Measurements from ENCODE around the gene E2F4.

E2F4 gene

DNA sequence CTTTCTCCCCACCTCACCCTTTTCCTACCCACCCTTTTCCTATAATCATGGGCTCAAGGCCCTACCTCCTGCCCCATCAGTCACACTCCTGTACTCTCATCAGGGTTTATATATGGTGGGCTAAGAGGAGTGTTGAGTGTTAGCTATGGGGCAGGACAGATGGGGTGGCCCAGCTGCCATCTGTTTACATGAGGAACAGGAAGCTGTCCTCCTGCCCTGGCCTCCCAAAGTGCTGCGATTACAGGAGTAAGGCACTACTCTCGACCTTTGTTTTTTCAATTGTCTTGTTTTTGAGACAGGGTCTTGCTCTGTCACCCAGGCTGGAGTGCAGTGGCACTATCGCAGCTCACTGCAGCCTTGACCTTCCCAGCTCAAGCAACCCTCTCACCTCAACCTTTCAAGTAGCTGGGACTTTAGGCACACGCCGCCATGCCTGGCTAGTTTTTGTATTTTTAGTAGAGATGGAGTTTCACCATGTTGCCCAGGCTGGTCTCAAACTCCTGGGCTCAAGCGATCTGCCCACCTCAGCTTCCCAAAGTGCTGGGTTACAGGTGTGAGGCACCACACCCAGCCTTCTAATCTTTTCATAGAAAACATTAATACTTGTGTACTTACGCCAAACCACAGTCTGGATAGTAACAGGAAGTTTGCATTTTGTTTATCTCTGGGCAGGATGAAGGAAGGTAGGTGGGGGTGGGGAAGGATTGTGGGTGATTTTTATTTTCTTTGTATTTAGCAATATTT lies 33.9 kb upstream of the E2F4 start:
- DNase-seq (ENCODE audit: low read depth): no peak

DNA sequence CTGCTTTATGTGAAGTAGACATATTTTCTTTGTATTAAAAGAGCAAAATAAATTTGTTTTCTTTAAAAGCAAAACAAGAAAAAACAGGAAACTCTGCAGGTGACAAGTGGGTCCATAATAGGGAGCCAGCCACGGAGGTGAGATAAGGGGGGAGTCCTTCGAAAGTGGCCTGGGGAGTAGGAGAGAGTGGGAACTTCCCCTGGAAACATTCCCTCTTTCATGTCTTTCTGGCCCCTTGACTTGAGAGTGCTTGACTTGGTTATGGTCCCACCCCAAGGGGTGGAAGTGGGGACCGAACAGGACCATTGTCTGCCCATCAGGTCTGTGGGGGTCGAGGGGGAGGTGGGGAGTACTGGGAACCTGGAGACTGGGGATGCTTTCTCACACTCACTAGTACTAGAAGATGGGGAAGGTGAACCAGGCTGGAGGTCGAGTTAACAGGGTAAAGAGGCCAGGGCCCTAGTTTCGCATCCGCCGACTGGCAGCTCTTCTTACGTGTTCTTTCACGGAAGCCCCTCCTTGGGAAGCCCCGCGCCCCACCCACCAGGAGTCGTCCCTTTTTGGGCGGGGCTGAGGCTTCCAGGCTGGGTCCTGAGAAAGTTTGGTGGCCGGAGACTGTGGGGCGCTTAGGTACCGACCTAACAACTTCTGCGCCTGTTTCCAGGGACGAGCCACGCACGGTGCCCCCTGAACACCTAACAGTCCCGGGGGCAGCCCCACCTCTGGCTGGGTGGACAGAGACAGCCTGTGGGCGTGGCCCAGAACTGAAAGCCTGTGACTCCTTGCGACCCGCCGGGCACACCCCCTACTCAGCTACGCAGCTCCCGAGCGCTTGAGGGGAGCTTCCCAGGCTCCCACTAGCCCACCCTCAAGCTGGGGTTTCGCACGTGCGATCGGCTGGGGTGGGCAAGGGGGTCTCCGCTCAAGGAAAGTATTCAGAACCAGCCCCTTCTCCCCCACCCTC lies 33.0 kb upstream of the E2F4 start:
- no peak for DNase-seq (ENCODE audit: low read depth)

DNA sequence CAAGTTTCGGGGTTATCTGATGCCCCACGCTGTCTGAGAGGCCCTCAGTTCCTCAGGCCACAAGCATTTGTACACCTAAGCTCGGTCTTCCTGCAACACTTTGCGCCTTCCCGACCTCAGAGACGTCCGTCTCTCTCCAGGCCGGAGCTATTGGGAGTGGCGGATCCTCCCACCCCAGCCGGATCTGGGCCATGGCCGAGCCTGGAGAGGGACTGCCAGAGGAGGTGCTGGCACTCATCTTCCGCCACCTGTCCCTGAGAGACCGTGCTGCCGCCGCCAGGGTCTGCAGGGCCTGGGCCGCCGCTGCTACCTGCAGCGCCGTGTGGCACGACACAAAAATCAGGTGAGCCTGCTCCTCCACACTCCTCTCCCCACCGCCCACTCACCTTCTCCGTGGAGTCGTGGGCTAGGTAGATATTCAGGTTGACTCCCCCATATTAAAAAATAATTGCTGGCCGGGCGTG lies 30.3 kb upstream of the E2F4 start:
- DNase-seq (ENCODE audit: low read depth): no peak

DNA sequence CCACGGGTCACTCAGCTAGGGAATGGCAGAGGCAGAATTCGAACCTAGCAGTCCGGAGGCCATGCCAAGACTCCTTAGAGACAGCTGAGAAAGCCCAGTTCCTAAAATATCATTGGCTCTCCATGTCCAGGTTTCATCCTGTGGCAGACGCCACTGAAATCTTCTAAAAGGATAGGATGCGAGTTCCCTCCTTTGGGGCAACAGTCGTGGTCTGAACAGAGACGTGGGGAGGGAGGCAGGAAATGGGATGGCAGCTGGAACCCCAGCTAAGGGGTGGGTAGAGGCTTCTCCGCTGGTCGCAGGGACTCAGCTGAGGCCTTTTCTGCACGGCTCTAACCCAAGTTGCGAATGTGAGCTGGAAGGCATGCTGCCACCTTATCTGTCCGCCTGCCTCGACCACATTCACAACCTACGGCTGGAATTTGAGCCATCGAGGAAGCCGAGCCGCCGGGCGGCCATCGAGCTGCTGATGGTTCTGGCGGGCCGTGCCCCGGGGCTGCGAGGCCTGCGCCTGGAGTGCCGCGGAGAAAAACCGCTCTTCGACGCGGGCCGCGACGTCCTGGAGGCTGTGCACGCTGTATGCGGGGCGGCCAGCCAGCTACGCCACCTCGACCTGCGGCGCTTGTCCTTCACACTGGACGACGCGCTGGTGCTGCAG lies 29.3 kb upstream of the E2F4 start:
- DNase-seq (ENCODE audit: low read depth): no peak

DNA sequence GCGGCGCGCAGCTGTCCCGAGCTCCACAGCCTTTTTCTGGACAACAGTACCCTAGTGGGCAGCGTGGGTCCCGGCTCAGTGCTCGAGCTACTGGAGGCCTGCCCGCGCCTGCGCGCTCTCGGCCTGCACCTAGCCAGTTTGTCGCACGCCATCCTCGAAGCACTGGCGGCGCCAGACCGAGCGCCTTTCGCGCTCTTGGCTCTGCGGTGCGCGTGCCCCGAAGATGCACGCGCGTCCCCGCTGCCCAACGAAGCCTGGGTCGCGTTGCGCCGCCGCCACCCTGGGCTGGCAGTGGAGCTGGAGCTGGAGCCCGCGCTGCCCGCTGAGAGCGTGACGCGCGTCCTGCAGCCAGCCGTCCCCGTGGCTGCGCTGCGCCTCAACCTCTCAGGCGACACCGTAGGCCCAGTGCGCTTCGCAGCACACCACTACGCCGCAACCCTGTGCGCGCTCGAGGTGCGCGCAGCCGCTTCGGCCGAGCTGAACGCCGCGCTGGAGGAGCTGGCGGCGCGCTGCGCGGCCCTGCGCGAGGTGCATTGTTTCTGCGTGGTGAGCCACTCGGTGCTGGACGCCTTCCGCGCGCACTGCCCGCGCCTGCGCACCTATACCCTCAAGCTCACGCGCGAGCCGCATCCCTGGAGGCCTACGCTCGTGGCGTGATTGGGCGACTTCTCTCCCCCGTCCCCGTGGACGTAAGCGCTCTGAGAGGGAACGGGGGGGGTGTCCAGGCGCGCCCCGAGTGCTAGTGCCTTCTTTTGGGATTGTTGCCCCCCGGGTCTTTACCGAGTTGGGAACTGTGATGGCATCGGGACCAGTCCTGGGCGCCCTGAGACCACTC lies 28.6 kb upstream of the E2F4 start:
- no peak for DNase-seq (ENCODE audit: low read depth)

DNA sequence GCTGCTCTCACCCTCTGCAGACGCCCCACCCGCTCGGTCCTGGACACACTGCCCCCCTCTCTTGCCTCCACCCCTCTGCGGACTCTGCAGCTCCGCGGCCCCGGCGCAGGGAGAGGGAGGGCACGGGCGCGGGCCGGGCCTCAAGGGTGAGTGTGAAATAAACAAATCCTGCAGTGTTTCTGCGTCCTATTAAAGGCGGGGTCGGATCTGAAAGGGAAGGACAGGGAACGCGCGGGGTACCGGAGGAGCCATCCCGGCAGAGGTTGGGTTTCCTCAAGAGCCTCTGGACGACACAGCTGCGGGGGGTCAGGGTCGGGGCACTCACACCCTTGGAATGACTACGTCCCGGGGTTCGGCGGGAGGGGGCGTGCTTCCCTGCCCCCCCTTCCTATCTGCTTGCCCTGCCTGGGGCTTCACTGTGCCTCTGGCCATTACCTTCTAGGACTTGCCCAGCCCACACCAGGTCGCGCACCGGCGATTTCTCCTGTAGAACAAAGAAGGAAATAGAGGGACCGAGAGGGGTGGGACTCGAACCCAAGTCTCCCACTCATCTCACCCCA lies 27.9 kb upstream of the E2F4 start:
- no peak for DNase-seq (ENCODE audit: low read depth)

DNA sequence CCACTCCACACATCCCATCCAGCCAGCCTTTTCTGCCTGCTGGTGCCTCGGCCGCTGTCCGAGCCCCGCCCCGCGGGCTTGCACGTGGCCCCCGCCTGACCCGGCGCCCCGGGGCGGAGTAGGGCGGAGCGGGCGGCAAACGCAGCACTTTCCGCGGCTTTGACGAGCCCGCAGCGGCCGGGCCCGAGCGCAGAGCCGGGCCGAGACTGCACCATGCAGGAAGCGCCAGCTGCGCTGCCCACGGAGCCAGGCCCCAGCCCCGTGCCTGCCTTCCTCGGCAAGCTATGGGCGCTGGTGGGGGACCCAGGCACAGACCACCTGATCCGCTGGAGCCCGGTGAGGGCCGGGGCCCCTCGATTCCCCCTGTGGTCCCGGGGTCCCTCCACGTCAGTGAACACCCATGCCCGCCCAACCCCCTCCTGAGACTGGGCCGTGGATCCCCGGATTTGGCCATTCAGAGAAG lies 27.3 kb upstream of the E2F4 start, which contains the start of gene HSF4:
Gene HSF4 (plus strand): TSS at position 147 of the 463 bp plus-strand sequence. CDS start 67 bp downstream, at position 214.
- no peak for DNase-seq (ENCODE audit: low read depth)

DNA sequence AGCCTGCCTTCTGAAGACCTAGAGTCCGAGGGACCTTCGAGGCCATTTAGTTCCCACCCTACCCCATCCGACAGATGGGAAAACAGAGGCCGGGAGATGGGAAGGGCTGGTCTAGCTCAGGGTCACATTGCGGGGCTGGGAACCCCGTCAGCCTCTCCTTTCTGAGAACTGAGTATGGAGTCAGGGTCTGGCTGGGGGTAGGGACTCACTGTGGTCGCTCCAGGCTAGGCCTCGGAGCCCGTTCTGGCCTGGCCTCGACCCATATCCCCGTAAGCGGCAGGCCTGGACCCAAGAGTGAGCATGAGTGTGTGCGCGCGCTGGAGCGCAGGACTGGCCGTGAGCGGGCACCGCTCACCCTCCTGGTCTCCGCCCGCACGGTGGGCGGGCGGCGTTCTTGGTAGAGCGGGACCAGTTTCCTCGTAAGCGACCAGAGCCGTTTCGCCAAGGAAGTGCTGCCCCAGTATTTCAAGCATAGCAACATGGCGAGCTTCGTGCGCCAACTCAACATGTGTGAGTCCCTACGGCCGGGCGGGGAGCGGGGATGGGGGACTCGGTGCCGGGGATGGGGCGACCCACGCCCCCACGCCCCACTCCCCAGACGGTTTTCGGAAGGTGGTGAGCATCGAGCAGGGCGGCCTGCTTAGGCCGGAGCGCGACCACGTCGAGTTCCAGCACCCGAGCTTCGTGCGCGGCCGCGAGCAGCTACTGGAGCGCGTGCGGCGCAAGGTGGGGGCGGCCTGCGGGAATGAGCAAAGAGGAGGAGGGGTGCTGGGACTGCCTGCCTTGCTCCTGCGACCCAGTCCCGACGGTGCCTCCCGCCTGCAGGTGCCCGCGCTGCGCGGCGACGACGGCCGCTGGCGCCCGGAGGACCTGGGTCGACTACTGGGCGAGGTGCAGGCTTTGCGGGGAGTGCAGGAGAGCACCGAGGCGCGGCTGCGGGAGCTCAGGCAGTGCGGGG lies 26.6 kb upstream of the E2F4 start:
- no peak for DNase-seq (ENCODE audit: low read depth)

DNA sequence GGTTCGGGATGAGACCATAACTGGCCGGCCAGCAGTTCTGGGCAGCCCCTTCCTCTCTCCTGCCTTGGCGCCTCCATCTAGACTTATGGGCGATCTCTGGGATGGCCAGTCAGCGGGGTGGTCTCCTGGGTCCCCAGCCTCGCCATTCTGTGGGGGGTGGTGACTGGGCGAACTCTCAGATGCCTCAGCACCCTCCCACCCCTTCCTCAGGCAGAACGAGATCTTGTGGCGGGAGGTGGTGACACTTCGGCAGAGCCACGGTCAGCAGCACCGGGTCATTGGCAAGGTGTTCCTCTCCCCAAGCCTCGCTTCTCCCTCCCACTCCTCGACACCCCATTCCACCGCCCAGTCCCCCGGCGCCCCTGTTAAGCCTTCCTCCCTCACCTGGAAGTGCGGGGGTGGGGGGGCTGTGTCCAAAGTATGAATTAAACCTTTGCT lies 25.8 kb upstream of the E2F4 start:
- no peak for DNase-seq (ENCODE audit: low read depth)

DNA sequence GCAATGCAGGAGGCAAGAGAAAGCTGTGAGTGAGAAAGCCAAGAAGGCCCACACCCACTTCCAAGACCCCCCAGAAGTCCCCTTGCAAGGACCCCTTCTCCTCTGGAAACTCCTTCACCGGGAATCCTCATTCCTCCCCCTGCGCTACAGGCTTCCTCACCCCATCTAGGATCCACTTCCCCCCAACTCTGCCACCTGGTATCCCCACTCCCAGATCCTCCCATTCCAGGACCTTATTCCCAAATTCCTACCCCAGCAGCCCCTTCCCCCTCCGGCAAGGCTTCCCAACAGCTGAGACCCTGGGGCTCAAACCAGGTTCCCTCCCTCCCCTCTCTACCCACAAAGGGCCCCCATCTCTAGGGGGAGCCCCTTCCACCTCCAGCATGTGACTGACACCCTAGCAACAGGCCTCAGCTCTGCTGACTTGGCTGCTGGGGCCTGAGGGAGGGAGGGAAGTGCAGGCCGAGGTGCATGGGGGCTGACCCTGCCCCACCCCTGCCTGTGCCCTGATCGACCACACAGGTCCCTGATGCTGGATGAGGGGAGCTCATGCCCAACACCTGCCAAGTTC lies 25.3 kb upstream of the E2F4 start:
- DNase-seq (ENCODE audit: low read depth): no peak

DNA sequence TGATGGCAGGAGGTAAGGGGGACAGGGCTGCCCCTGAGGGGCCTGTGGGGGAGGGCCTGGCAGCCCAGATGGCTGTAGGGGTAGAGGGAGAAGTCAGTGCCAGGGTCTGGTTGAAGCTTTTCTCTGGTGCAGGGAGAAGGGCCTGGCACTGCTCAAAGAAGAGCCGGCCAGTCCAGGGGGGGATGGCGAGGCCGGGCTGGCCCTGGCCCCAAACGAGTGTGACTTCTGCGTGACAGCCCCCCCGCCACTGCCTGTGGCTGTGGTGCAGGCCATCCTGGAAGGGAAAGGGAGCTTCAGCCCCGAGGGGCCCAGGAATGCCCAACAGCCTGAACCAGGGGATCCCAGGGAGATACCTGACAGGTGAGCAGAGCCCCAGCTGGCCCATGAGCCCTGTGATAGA lies 24.4 kb upstream of the E2F4 start:
- DNase-seq (ENCODE audit: low read depth): no peak

DNA sequence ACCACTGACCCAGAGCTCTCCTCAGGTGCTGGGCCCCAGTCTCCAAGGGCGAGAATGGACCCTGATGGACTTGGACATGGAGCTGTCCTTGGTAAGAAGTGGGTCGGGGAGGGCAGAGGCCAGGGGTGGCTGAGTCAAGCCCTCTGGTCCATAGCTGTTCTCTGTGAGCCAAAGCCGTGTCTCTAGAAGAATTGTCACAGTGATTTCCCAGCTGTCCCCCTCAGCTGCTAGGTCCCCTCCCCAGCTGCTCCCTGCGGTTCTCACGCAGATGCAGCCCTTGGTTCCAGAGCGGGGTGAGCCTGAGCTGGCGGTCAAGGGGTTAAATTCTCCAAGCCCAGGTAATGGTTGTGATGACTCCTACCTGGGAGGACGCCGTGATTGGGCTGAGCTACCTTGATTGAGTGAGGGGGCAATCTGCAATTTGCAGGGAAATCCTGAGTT lies 22.9 kb upstream of the E2F4 start:
- no peak for DNase-seq (ENCODE audit: low read depth)

DNA sequence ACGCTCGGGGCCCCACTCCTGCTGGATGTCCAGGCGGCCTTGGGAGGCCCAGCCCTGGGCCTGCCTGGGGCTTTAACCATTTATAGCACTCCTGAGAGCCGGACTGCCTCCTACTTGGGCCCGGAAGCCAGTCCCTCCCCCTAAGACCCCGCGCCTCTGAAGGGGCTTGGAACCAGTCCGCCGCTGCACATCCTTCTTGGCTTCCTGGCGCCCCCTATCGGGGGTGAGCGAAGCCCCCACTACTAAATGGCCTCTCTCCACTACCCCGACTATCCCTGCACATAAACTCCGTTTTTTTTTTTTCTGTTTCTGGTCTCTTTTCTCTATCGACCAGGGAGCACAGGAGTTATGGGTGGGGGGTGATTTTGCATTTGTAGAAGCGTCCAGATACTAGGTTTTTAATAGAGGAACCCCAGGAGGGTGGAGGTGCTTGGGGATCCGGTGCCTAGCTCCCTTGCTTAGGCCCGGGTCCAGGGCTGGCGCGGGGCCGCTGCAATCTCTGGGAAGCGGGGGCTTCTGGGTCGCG lies 22.2 kb upstream of the E2F4 start:
- DNase-seq (ENCODE audit: low read depth): no peak

DNA sequence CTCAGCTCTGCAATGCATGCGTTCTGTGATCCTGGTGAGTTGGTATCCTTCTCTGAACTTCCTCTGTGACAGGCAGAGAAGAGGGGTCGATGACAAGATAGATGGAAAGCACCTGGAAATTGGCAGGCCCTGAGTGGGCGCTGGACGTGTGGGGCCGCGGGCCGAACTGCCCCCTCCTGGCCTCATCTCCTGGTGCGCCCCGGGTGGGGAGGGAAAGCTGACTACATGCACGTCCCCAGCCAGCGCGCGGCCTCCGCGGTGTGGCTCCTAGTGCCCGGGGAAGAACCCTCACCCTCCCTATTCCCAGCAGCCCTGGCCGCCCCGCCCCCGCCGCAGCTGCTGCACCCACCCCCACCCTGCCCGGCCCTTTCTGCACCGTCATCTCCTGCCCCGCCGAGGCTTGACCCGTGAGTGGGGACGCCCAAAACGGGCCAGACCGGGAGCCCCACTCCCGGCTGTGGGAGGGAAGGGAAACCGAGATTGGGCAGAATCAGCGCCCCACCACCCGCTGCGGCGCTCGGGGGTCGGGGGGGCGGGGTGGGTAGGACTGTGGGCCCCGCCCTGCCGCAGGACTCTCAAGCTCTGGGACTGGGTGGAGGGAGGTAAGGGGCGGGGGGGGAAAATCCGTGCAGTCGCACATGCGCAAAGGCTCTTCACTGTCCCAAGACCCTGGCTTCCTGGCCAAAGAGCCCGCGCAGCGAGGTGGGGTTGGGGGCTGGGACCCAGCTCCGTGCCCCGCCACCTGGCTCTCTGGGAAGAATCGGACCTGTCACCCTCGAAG lies 21.6 kb upstream of the E2F4 start, which contains the start of gene NOL3:
Gene NOL3 (plus strand): TSS at position 371 of the 781 bp plus-strand sequence.
- DNase-seq (ENCODE audit: low read depth): no peak

DNA sequence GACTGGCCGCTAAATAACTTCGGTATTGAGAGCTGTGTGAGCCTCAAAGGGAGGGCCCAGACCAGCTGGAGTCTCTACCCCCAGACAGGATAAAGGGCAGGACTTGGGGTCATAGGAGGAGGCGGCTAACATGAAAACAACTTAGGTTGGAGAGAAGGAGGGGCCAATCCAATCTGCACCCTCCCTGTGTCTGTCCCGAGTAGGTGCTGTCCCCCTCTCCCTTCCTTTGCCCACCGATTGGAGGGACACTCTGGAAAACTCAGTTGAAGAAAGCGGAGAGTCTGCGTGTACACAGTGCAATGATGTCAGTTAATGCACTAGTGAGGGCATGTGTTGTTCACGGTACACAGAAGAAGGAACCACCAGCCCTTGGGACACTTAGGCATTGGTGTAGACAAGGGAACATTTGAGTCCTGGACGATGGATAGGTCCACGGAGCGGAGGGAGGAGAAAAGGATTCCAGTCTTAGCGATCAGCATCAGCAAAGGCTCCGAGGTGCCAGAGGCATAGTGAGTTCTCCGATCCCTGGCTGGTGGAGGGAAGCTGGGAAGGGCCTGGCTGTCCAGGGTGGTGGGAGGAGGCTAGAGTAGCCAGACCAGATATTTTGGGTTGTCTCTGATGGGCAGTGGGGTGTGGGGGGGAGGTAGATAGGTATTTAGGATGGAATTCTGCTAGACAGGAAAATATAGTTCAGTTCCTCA lies 20.9 kb upstream of the E2F4 start:
- no peak for DNase-seq (ENCODE audit: low read depth)

DNA sequence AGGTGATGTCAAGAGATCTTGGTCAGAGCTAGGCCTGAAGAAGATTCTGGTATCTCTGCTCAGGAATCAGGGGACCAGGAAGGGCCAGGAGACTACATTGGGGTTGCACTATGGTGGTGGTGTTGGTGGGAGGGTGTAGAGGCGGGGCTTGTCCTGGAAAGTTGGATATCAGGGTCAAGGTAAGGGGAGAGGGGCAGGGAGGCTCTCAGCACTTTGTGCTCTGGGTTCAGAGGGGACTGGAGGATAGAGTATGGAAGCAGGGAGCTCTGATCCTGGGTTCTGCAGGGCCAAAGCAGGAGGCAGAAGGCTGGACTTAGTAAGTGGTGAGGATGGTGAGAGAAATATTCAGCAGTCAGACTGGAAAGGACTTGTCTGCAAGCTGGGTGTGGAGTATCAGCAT lies 18.6 kb upstream of the E2F4 start:
- DNase-seq (ENCODE audit: low read depth): no peak

DNA sequence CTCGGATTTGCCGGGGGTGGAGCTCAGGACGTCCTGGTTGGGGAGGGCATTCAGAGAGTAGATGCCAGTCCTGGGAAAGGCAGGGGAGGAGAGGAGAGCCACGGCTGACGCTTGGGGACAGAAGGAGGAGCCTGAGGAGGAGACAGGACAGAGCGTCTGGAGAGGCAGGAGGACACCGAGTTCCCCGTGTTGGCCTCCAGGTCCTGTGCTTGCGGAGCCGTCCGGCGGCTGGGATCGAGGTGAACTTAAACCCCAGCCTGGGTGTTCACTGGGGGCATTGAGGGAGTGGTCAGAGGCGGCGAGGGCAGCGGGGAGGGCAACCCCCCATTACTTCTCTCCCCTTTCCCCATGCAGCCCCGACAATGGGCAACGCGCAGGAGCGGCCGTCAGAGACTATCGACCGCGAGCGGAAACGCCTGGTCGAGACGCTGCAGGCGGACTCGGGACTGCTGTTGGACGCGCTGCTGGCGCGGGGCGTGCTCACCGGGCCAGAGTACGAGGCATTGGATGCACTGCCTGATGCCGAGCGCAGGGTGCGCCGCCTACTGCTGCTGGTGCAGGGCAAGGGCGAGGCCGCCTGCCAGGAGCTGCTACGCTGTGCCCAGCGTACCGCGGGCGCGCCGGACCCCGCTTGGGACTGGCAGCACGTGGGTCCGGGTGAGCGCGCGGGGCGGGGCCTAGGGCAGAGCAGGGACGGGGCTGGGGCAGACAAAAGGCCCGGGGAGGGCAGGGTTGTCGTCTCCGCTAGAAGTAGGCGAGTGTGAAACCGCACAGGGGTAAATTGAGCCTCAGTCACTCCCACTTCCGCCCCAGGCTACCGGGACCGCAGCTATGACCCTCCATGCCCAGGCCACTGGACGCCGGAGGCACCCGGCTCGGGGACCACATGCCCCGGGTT lies 17.9 kb upstream of the E2F4 start:
- DNase-seq (ENCODE audit: low read depth): no peak

Data from non-pigmented ciliary epithelial cell (primary cell).